Heart left ventricle (tissue), 16 donors: ENCODE results near the gene ADGRG6. TPM values are rescaled to one million over a fixed set of nuclear protein-coding genes. Genes with fewer than 3 reads are reported as not detected.

Experiments used
- ATAC-seq, 4 donors: fragments of 200-7000 bp; cut with Tn5 transposase; one replicate each; pipeline ENCODE4 v1.9.1; 2020 to 2022; ENCODE audit warnings: moderate library complexity in 4 of 4, mild to moderate bottlenecking in 3 of 4, moderate number of reproducible peaks in 1 of 4
- DNase-seq, 5 donors: peaks; one replicate each; pipeline ENCODE4 v3.0.0-alpha.2; 2020
- H3K27ac ChIP-seq, 12 donors: fragments of 200-600 bp; sonication (generic) in 4 of 12; one replicate each; pipeline versions ENCODE4 v1.5.0 to v1.8.0; 2016 to 2022; ENCODE audit warnings: mild to moderate bottlenecking in 2 of 12
- H3K27me3 ChIP-seq, 9 donors: fragments of 200-600 bp; sonication (generic) in 2 of 9; one replicate each; pipeline versions ENCODE4 v1.5.1 to v1.8.0; 2016 to 2022; ENCODE audit warnings: mild to moderate bottlenecking in 3 of 9
- H3K36me3 ChIP-seq, 9 donors: fragments of 200-600 bp; sonication (generic) in 2 of 9; one replicate each; pipeline versions ENCODE4 v1.5.0 to v1.8.0; 2018 to 2022; ENCODE audit warnings: mild to moderate bottlenecking in 2 of 9
- H3K4me1 ChIP-seq, 12 donors: fragments of 200-600 bp; sonication (generic) in 4 of 12; one replicate each; pipeline versions ENCODE4 v1.5.0 to v1.8.0; 2016 to 2022; ENCODE audit warnings: mild to moderate bottlenecking in 3 of 12
- H3K4me3 ChIP-seq, 12 donors: fragments of 200-600 bp; sonication (generic) in 4 of 12; one replicate each; pipeline versions ENCODE4 v1.5.0 to v1.8.0; 2017 to 2022; ENCODE audit warnings: mild to moderate bottlenecking in 9 of 12, moderate library complexity in 4 of 12
- H3K9me3 ChIP-seq, 12 donors: fragments of 200-600 bp; sonication (generic) in 4 of 12; one replicate each; pipeline versions ENCODE4 v1.5.0 to v1.8.0; 2016 to 2022; ENCODE audit warnings: mild to moderate bottlenecking in 1 of 12
- POLR2A ChIP-seq, 2 donors: fragments of 450-650 bp; IDR thresholded peaks; one replicate each; pipeline ENCODE4 v1.6.1; 2017; ENCODE audit warnings: antibody characterized with exemption in 2 of 2, mild to moderate bottlenecking in 2 of 2, moderate library complexity in 2 of 2
- WGBS, 4 donors: extraction: QIAGEN DNeasy Blood & Tissue Kit in 2 of 4; methylation state at CpG; one replicate each; pipeline versions ENCODE4 v1.1.5 to v1.1.7; 2013 to 2018; 5-methylcytosine and 5-hydroxymethylcytosine counted together
- intact Hi-C, 10 donors: fragments of 100-400 bp; cut with DNase I; formaldehyde crosslinking; loops; one replicate each; pipeline versions ENCODE4 v1.11.1 to v1.14.2; 2022
- polyA plus RNA-seq, 2 donors: library from polyadenylated mRNA; stranded (reverse); fragments of 200-250 nt; gene quantifications; one replicate each; pipeline ENCODE4 v1.2.3, GENCODE V29; 2013
- total RNA-seq, 9 donors: library from RNA; depleted of rRNA in 2 of 9; stranded (reverse); fragments of >200 nt in 2 of 9; fragmentation: NEBNext Ultra II Directional in 3 of 9; extraction: Animal tissue kit (Norgen Biotek cat#: 25700) in 3 of 9; gene quantifications; one replicate each; pipeline versions ENCODE4 v1.1.0 to v1.2.4, GENCODE V29; 2016 to 2023
- TF ChIP-seq, protein P1 (sequence below), 12 donors: fragments of 200-600 bp; sonication (generic) in 4 of 12; IDR thresholded peaks; one replicate each; pipeline versions ENCODE4 v1.5.0 to v1.8.0; 2018 to 2022; ENCODE audit warnings: antibody characterized with exemption in 12 of 12, mild to moderate bottlenecking in 5 of 12
- donor health status: ischemic (EF 13 %, LVEDD 7.1; RV severe dilation, severe dysfunction).
- donor health status: healthy with polysubstance abuse.
- donor health status: DM: no; HTN: yes; CAD: no.
- donor health status: DM: no; HTN: no; CAD: no.
- donor health status: ischemic (EF 25% LVEDD 6.9; RV normal size, moderate dysfunction).
- donor health status: ischemic (EF 25% LVEDD 5.7; RV mildly dilated, moderate dysfunction).
- donor health status: healthy.
- donor health status: DM: yes; HTN: yes; CAD: no.
- donor health status: ischemic (EF 35%, LVEDD 5.7; RV mildly dilated, moderate dysfunction).
- donor health status: nonischemic (EF 11% LVEDD 7.7; RV severe dilation, severe dysfunction).
- donor health status: DM: yes; HTN: yes; CAD: no.
- donor health status: PGD.
- donor health status: ischemic (EF 29% LVEDD 5.4; RV normal size, mild dysfunction).
- donor health status: nonischemic (EF 23%, LVEDD 6.1; RV moderate dilation, normal function).

The ADGRG6 gene
- total and polyA plus RNA-seq, 11 donors, result 0.61 to 10.5 (median 2.0) TPM

DNA sequence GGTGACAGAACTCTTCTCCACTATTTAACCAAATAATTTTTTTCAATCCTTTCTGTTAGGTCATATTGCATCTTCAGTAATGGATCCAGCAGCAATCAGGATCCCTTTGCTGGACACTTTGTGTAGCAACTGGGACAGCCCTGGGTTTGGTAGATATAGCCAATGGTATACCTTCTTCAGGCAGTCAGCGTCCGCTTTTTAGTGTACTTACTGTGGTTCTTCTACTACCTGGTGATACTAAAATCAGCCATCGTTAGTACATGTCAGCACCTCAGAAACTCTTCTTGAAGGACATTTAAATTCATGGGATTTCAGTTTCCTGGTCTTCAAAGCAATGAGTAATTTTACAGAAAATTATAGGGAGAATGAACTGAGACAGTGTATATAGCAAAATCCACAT is 93.5 kb downstream of the ADGRG6 start:
- Histone ChIP-seq H3K36me3 (no peaks in the 10 kb centered on the region), H3K27me3 (no peaks in the 10 kb centered on the region), H3K4me3 (no peak overlapping the region), H3K4me1 (no peaks in the 10 kb centered on the region), H3K27ac (no peak overlapping the region), H3K9me3 (no peaks in the 10 kb centered on the region)
- no peak for TF ChIP-seq POLR2A (IDR thresholded peaks at IDR 0.05)
- TF ChIP-seq, protein P1, sequence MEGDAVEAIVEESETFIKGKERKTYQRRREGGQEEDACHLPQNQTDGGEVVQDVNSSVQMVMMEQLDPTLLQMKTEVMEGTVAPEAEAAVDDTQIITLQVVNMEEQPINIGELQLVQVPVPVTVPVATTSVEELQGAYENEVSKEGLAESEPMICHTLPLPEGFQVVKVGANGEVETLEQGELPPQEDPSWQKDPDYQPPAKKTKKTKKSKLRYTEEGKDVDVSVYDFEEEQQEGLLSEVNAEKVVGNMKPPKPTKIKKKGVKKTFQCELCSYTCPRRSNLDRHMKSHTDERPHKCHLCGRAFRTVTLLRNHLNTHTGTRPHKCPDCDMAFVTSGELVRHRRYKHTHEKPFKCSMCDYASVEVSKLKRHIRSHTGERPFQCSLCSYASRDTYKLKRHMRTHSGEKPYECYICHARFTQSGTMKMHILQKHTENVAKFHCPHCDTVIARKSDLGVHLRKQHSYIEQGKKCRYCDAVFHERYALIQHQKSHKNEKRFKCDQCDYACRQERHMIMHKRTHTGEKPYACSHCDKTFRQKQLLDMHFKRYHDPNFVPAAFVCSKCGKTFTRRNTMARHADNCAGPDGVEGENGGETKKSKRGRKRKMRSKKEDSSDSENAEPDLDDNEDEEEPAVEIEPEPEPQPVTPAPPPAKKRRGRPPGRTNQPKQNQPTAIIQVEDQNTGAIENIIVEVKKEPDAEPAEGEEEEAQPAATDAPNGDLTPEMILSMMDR (IDR thresholded peaks at IDR 0.05), result no peak
- 92 to 96% (median 94%) methylated on average over 3 of the region's 3 CpGs for WGBS, 4 donors
- DNase-seq, result no peak
- intact Hi-C loops, result no loop called here
- no peak for ATAC-seq

DNA sequence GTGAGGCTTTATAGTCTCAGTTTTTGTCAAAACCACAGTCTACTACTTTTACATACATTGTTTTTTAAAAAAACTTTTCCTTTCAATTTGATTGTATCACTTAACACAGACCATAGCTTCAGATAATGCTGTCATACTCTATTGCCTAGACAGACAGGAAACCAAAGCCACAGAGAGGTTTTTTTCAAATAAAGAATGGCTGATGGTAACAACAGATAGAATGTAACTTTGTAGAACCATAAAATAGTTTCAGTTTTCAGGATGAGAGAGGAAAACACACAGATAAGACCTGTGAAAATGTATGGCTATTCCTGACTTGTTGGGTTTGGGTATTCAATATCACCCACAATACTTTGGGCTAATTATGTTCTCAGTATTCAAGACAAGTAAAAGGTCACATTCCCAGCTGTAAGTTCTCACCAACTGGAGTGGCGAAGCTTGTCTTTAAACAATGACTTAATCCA is 94.0 kb downstream of the ADGRG6 start:
- intact Hi-C loops, result no loop called here
- TF ChIP-seq POLR2A (IDR thresholded peaks at IDR 0.05), result no peak
- TF ChIP-seq, protein P1 (IDR thresholded peaks at IDR 0.05), result no peak
- Histone ChIP-seq H3K4me3 (no peak overlapping the region), H3K36me3 (no peaks in the 10 kb centered on the region), H3K27me3 (peaks cover 0 to 5% (median 0%) of the 10 kb centered on the region in 9 donors), H3K4me1 (no peaks in the 10 kb centered on the region), H3K27ac (no peak overlapping the region), H3K9me3 (no peaks in the 10 kb centered on the region)
- DNase-seq, result no peak
- no peak for ATAC-seq
- WGBS, 4 donors, result 71 to 85% (median 82%) methylated on average over 1 of the region's 1 CpG

DNA sequence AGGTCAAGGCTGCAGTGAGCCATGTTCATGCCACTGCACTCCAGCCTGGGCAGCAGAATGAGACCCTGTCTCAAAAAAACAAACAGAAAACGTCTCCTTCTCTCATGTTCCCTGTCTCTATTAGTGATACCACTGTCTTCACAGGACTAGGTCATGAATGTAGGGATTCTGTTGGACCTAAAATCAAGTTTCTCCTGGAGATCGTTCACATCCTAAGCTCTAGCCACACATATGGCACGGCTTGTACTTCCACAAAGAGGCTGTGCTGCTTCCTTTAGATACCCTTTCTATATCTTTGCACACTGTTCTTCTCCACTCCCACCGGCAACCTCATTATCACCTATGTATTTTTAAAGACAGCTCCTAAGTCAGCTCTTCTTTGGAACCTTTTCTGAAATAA is 96.5 kb downstream of the ADGRG6 start:
- WGBS, 4 donors, result 66 to 84% (median 74%) methylated on average over 4 of the region's 4 CpGs
- H3K36me3 ChIP-seq, result no peaks in the 10 kb centered on the region
- no peak overlapping the region for H3K4me3 ChIP-seq
- H3K9me3 ChIP-seq, result no peaks in the 10 kb centered on the region
- H3K4me1 ChIP-seq, result no peaks in the 10 kb centered on the region
- intact Hi-C loops, result no loop called here
- DNase-seq (no peak), ATAC-seq (no peak)
- no peak overlapping the region for H3K27ac ChIP-seq
- H3K27me3 ChIP-seq, result peaks cover 0 to 10% (median 0%) of the 10 kb centered on the region in 9 donors
- TF ChIP-seq POLR2A (IDR thresholded peaks at IDR 0.05), result no peak
- TF ChIP-seq, protein P1 (IDR thresholded peaks at IDR 0.05), result no peak

DNA sequence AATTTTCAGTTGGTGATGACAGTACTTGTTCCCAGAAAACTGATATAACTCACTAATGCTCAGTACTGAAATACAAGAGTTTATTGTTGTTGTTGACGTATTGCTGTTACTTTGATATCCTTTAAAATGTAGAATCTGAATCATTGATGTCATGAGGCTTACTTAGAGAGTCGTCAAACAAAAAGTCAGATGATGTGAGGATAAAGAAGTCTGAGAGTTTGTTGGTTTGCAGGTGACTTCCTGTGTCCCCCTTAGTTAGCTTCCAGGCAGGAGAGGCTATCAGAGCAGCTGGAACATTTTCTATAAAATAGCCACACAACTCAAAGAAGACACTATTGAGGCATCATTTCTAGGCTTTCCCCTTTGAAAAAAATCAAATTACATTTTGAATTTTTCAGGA is 97.9 kb downstream of the ADGRG6 start:
- no peak for TF ChIP-seq POLR2A (IDR thresholded peaks at IDR 0.05)
- ATAC-seq (no peak), DNase-seq (no peak)
- H3K4me1 ChIP-seq, result no peaks in the 10 kb centered on the region
- H3K9me3 ChIP-seq, result no peaks in the 10 kb centered on the region
- H3K4me3 ChIP-seq, result no peak overlapping the region
- no peak overlapping the region for H3K27ac ChIP-seq
- no peaks in the 10 kb centered on the region for H3K36me3 ChIP-seq
- WGBS, 4 donors, result 81 to 84% (median 84%) methylated on average over 2 of the region's 2 CpGs
- intact Hi-C loops, result no loop called here
- peaks cover 0 to 10% (median 0%) of the 10 kb centered on the region in 9 donors for H3K27me3 ChIP-seq

DNA sequence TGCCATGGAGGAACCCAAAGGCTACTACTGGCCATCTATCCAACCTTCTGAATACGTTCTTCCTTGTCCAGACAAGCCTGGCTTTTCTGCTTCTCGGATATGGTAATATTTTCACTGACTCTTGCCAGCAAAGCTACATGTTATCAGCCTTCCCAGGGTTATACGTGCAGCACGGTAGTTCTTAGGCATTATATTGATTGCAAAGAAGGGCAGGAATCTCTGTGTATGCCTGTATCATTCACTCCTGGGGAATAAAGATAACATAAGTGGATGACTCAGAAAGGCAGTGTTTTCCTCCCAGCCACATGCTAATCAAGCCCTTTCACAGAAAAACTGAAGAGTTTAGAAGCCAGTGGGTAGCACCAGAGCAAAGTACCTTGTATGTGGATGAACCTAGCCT is 98.7 kb downstream of the ADGRG6 start:
- 44 to 53% (median 50%) methylated on average over 4 of the region's 4 CpGs for WGBS, 4 donors
- intact Hi-C loops, result no loop called here
- no peak for DNase-seq
- Histone ChIP-seq H3K36me3 (no peaks in the 10 kb centered on the region), H3K9me3 (no peaks in the 10 kb centered on the region), H3K4me1 (no peaks in the 10 kb centered on the region), H3K27ac (no peak overlapping the region), H3K27me3 (peaks cover 0 to 10% (median 0%) of the 10 kb centered on the region in 9 donors), H3K4me3 (no peak overlapping the region)
- TF ChIP-seq POLR2A (IDR thresholded peaks at IDR 0.05), result no peak
- TF ChIP-seq, protein P1 (IDR thresholded peaks at IDR 0.05), result no peak
- ATAC-seq, result no peak
